Liver (tissue), 9 donors: ENCODE data around the gene FARS2. TPM values are rescaled to one million over a fixed set of nuclear protein-coding genes. Genes with fewer than 3 reads are reported as not detected.

Experiments
- DNase-seq: peaks from one replicate; pipeline ENCODE4 v3.0.0-alpha.2; 2017; ENCODE audit warnings: low spot score
- H3K27ac ChIP-seq, 2 donors: one replicate each; pipeline ENCODE4 v1.7.0; 2013; ENCODE audit warnings: inconsistent platforms in 2 of 2, low read length in 2 of 2, control low read depth in 1 of 2, low read depth in 1 of 2, mild to moderate bottlenecking in 1 of 2
- H3K27me3 ChIP-seq, 4 donors: one replicate each; pipeline versions ENCODE4 v1.6.1 to v1.7.0; 2013; ENCODE audit warnings: low read length in 3 of 4, inconsistent platforms in 1 of 4, mild to moderate bottlenecking in 1 of 4, moderate library complexity in 1 of 4; ENCODE audit not compliant: control insufficient read depth in 4 of 4, insufficient read depth in 4 of 4
- H3K36me3 ChIP-seq, 4 donors: one replicate each; pipeline versions ENCODE4 v1.6.1 to v1.7.0; 2013; ENCODE audit warnings: low read length in 3 of 4, mild to moderate bottlenecking in 3 of 4, low read depth in 1 of 4, moderate library complexity in 1 of 4; ENCODE audit not compliant: control insufficient read depth in 4 of 4, insufficient read depth in 3 of 4
- H3K4me1 ChIP-seq, 4 donors: one replicate each; pipeline versions ENCODE4 v1.6.1 to v1.7.0; 2013; ENCODE audit warnings: low read length in 3 of 4, mild to moderate bottlenecking in 3 of 4, moderate library complexity in 1 of 4; ENCODE audit not compliant: control insufficient read depth in 4 of 4, insufficient read depth in 4 of 4
- H3K4me3 ChIP-seq, 3 donors: one replicate each; pipeline versions ENCODE4 v1.6.1 to v1.7.0; 2013; ENCODE audit warnings: low read length in 3 of 3, control low read depth in 1 of 3, low read depth in 1 of 3, mild to moderate bottlenecking in 1 of 3
- H3K9ac ChIP-seq, 2 donors: one replicate each; pipeline ENCODE4 v1.7.0; 2013; ENCODE audit warnings: low read length in 2 of 2, mild to moderate bottlenecking in 2 of 2, moderate library complexity in 2 of 2, control low read depth in 1 of 2, low read depth in 1 of 2
- H3K9me3 ChIP-seq, 4 donors: one replicate each; pipeline versions ENCODE4 v1.6.1 to v1.7.0; 2013; ENCODE audit warnings: low read length in 3 of 4; ENCODE audit not compliant: control insufficient read depth in 4 of 4
- EGR1 ChIP-seq, 2 donors: IDR thresholded peaks; 2 replicates each; pipeline ENCODE4 v1.6.1; 2016 to 2018; ENCODE audit warnings: antibody characterized with exemption in 2 of 2, low read depth in 2 of 2
- FOXA1 ChIP-seq: IDR thresholded peaks from 2 replicates; pipeline ENCODE4 v1.6.1; 2016; ENCODE audit warnings: antibody characterized with exemption
- FOXA2 ChIP-seq: IDR thresholded peaks from 2 replicates; pipeline ENCODE4 v1.6.1; 2016; ENCODE audit warnings: antibody characterized with exemption
- HNF4G ChIP-seq: IDR thresholded peaks from 2 replicates; pipeline ENCODE4 v1.6.1; 2016; ENCODE audit warnings: antibody characterized with exemption
- JUND ChIP-seq, 2 donors: IDR thresholded peaks; 2 replicates each; pipeline ENCODE4 v1.6.1; 2016; ENCODE audit warnings: antibody characterized with exemption in 2 of 2
- NR2F2 ChIP-seq: IDR thresholded peaks from 2 replicates; pipeline ENCODE4 v1.6.1; 2016; ENCODE audit warnings: antibody characterized with exemption
- RAD21 ChIP-seq, 2 donors: IDR thresholded peaks; 2 replicates each; pipeline ENCODE4 v1.6.1; 2016; ENCODE audit warnings: antibody characterized with exemption in 2 of 2, mild to moderate bottlenecking in 2 of 2
- RXRA ChIP-seq, 2 donors: IDR thresholded peaks; 2 replicates each; pipeline ENCODE4 v1.6.1; 2017 to 2018; ENCODE audit warnings: antibody characterized with exemption in 2 of 2, mild to moderate bottlenecking in 1 of 2
- SP1 ChIP-seq: IDR thresholded peaks from 2 replicates; pipeline ENCODE4 v1.6.1; 2018; ENCODE audit warnings: antibody characterized with exemption, mild to moderate bottlenecking
- TAF1 ChIP-seq: conservative IDR thresholded peaks from 2 replicates; pipeline ENCODE4 v1.6.1; 2016; ENCODE audit warnings: antibody characterized with exemption, mild to moderate bottlenecking
- YY1 ChIP-seq: IDR thresholded peaks from 2 replicates; pipeline ENCODE4 v1.6.1; 2016; ENCODE audit warnings: antibody characterized with exemption, mild to moderate bottlenecking
- WGBS: extraction: QIAGEN DNeasy Blood & Tissue Kit; methylation state at CpG from one replicate; pipeline ENCODE4 v1.1.7; 2013; 5-methylcytosine and 5-hydroxymethylcytosine counted together
- polyA plus RNA-seq, 2 donors: library from polyadenylated mRNA; stranded (reverse) in 1 of 2; unstranded in 1 of 2; fragments of 200-250 nt in 1 of 2; fragments of >200 nt in 1 of 2; fragmentation: Nextera tagmentation in 1 of 2; extraction: Ambion mirVana in 1 of 2; gene quantifications; one replicate each; pipeline versions ENCODE4 v1.2.1 to v1.2.3, GENCODE V29; 2013 to 2015
- total RNA-seq, 2 donors: library from RNA; depleted of rRNA; stranded (reverse); fragments of >200 nt; gene quantifications; one replicate each; pipeline ENCODE4 v1.2.3, GENCODE V29; 2014
- TF ChIP-seq, protein P1 (sequence below): IDR thresholded peaks from 2 replicates; pipeline ENCODE4 v1.6.1; 2016; ENCODE audit warnings: antibody characterized with exemption
- TF ChIP-seq, protein P2 (sequence below): fragments of 150-350 bp; IDR thresholded peaks from 2 replicates; pipeline ENCODE4 v1.5.1; 2017; ENCODE audit warnings: improper control_type of control experiment, low read depth, low read length; ENCODE audit not compliant: missing input control
- TF ChIP-seq, protein P3 (sequence below): IDR thresholded peaks from 2 replicates; pipeline ENCODE4 v1.6.1; 2016; ENCODE audit warnings: antibody characterized with exemption
- donor health status: healthy.
- donor health status: healthy.
- donor health status: healthy.
- donor health status: healthy.
- donor health status: healthy.

FARS2 gene
- total and polyA plus RNA-seq, 4 donors, result 7.8 to 25.9 (median 11.2) TPM

DNA sequence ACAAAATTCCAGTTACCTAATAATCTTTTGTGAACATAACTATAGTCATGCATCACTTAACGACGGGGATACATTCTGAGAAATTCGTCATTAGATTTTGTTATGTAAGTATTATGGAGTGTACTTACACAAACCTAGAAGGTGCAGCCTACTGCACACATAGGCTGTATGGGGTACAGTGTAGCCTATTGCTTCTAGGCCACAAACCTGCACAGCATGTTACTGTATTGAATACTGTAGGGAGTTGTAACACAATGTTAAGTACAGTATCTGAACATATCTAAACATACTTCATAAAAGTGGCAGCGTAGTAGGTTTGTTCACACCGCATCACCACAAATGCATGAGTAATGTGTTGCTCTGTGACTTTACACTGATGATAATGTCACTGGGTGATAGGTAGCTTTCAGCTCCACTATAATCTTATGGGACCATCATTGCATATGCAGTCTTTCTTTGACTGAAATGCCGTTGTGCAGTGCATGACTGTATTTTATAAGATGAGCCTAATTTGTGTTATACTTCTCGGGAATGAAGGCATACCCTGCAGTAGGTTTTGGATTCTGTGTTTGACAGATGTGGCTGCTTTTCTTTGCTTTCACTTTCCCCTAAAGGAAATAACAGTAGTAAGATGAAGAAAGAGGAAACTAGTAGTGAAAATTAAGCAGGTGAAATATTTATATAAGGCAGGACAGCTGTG, 365.6 kb downstream of the FARS2 start:
- H3K9ac ChIP-seq, result no peak overlapping the region
- WGBS, result 79% methylated on average over 7 of the region's 7 CpGs
- H3K4me3 ChIP-seq, result no peak overlapping the region
- H3K27me3 ChIP-seq, result no peaks in the 10 kb centered on the region
- peaks cover 0 to 2% (median 0%) of the 10 kb centered on the region in 4 donors for H3K36me3 ChIP-seq
- no peak for TF ChIP-seq RXRA (IDR thresholded peaks at IDR 0.05)
- no peak overlapping the region for H3K27ac ChIP-seq
- DNase-seq, result no peak
- peaks cover 0 to 2% (median 0%) of the 10 kb centered on the region in 4 donors for H3K4me1 ChIP-seq
- no peaks in the 10 kb centered on the region for H3K9me3 ChIP-seq

DNA sequence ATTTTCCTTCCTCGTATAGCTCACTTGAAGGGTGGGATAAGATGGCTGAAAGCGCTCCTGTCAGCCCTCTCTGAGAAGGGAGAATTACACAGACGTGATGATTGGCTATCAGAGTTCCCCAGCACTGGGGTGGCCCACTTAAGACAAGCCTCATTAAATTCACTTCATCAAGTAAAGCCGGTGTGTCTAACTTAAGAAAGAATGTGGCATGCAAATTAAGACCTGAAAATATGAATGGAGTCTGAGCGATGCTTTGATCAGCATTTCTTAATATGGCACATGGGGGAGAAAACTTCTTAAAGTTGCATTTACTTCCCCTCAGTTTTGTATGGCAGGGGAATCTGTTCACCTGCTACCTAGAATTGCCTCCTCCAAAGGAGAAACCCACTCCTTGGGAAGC, 369.3 kb downstream of the FARS2 start:
- Histone ChIP-seq H3K4me1 (peaks cover 0 to 2% (median 0%) of the 10 kb centered on the region in 4 donors), H3K4me3 (no peak overlapping the region), H3K27ac (no peak overlapping the region), H3K36me3 (peaks cover 0 to 2% (median 0%) of the 10 kb centered on the region in 4 donors), H3K9ac (no peak overlapping the region), H3K27me3 (no peaks in the 10 kb centered on the region), H3K9me3 (no peaks in the 10 kb centered on the region)
- DNase-seq, result no peak
- TF ChIP-seq RAD21 (IDR thresholded peaks at IDR 0.05) (no peak), JUND (IDR thresholded peaks at IDR 0.05) (no peak), RXRA (IDR thresholded peaks at IDR 0.05) (no peak), FOXA1 (no peak), FOXA2 (no peak), TAF1 (no peak), YY1 (no peak), NR2F2 (no peak)
- 96% methylated on average over 5 of the region's 5 CpGs for whole genome bisulfite sequencing

DNA sequence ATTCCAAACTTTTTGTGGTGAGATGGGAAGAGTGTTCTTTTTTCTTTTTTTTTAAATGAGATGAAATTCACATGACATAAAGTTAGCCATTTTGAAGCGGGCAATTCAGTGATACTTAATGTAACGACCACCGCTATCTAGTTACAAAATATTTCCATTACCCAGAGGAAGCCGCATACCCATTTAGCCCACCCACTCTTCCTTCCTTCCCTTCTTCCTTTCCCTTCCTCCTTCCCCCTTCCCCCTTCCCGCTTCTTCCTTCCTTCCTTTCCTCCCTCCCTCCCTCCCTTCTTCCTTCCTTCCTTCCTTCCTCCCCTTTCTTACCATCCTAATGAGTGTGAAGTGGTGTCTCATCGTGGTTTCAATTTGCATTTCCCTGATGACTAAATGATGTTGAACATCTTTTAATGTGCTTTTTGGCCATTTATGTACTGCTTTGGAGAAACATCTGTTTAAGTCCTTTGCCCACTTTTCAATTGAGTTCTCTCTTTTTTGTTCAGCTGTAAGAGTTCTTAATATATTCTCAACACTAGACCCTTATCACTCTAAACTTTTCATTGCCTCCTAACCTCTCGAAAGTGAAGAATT, 371.1 kb downstream of the FARS2 start:
- DNase-seq, result no peak
- H3K27me3 ChIP-seq, result no peaks in the 10 kb centered on the region
- no peak overlapping the region for H3K27ac ChIP-seq
- no peaks in the 10 kb centered on the region for H3K36me3 ChIP-seq
- H3K9me3 ChIP-seq, result no peaks in the 10 kb centered on the region
- 89% methylated on average over 7 of the region's 7 CpGs for WGBS
- TF ChIP-seq, protein P1, sequence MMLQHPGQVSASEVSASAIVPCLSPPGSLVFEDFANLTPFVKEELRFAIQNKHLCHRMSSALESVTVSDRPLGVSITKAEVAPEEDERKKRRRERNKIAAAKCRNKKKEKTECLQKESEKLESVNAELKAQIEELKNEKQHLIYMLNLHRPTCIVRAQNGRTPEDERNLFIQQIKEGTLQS, result no peak
- TF ChIP-seq NR2F2 (no peak), JUND (IDR thresholded peaks at IDR 0.05) (no peak), HNF4G (no peak), EGR1 (IDR thresholded peaks at IDR 0.05; ENCODE audit: low read depth in 2 of 2) (no peak), SP1 (no peak), FOXA2 (no peak), RXRA (IDR thresholded peaks at IDR 0.05) (no peak), TAF1 (no peak), YY1 (no peak)
- TF ChIP-seq, protein P2, sequence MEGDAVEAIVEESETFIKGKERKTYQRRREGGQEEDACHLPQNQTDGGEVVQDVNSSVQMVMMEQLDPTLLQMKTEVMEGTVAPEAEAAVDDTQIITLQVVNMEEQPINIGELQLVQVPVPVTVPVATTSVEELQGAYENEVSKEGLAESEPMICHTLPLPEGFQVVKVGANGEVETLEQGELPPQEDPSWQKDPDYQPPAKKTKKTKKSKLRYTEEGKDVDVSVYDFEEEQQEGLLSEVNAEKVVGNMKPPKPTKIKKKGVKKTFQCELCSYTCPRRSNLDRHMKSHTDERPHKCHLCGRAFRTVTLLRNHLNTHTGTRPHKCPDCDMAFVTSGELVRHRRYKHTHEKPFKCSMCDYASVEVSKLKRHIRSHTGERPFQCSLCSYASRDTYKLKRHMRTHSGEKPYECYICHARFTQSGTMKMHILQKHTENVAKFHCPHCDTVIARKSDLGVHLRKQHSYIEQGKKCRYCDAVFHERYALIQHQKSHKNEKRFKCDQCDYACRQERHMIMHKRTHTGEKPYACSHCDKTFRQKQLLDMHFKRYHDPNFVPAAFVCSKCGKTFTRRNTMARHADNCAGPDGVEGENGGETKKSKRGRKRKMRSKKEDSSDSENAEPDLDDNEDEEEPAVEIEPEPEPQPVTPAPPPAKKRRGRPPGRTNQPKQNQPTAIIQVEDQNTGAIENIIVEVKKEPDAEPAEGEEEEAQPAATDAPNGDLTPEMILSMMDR, result no peak
- TF ChIP-seq, protein P3, sequence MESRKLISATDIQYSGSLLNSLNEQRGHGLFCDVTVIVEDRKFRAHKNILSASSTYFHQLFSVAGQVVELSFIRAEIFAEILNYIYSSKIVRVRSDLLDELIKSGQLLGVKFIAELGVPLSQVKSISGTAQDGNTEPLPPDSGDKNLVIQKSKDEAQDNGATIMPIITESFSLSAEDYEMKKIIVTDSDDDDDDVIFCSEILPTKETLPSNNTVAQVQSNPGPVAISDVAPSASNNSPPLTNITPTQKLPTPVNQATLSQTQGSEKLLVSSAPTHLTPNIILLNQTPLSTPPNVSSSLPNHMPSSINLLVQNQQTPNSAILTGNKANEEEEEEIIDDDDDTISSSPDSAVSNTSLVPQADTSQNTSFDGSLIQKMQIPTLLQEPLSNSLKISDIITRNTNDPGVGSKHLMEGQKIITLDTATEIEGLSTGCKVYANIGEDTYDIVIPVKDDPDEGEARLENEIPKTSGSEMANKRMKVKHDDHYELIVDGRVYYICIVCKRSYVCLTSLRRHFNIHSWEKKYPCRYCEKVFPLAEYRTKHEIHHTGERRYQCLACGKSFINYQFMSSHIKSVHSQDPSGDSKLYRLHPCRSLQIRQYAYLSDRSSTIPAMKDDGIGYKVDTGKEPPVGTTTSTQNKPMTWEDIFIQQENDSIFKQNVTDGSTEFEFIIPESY, result no peak
- H3K4me1 ChIP-seq, result peaks cover 0 to 2% (median 0%) of the 10 kb centered on the region in 4 donors
- H3K4me3 ChIP-seq, result no peak overlapping the region
- H3K9ac ChIP-seq, result no peak overlapping the region
